CD4-positive, alpha-beta T cell treated with Interleukin-10 for 1 hour (primary cell): ENCODE results near the gene C6orf15.

Source experiments
- DNase-seq: peaks from one replicate; pipeline ENCODE4 v3.0.0-alpha.2; 2020

The C6orf15 gene

DNA sequence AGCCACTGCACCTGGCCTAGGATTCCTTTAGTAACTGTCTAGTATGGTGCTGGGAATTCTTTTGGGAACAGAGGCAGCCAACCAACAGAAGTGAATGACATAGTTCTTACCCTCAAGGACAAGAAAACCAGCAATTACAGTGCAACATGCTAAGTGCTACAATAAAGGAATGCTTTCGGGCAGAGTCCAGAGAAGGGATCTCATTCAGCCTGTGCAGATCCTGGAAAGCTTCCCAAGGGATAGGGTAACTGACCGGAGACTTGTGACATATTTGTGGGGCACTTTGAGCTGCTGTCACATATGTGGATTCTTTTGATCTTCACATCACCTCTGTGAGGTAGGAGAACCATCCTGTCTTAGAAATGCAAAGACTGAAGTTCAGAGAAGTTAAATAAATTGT lies 46.8 kb downstream of the C6orf15 start:
- DNase-seq: no peak

DNA sequence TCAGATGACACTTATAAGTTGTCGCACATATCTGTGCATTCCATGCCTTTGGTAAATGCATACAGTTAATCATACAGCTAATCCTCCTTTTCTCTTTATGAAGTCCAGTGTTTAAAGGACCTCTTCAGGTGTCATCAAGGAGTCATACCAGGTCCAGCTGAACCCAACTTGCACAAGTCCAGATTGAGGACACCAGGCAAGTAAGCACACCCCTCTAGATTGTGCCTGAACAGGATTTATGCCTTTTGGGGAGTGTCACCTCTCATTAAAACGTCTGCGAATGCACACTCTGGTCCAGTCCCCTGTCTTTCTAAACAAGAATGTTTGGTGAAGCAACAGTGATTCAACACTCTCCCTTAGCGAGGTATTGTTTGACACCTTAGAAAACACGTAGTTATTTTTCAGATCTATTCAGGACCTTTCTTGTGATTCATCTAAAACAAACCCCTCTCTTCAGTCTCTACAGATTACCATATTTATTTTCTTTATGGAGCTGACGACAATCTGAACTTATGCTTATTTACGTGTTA lies 48.4 kb downstream of the C6orf15 start:
- no peak for DNase-seq
